ENCODE measurements around the gene MIB2.

- TF ChIP-seq CTCF (IDR thresholded peaks at IDR 0.05) (no peak), POLR2A (IDR thresholded peaks at IDR 0.05; ENCODE audit: low read depth) (no peak), EP300 (IDR thresholded peaks at IDR 0.05) (no peak), POLR2AphosphoS5 (IDR thresholded peaks at IDR 0.05) (no peak)
These were observed 31.8 kb upstream of the MIB2 start for GRCh38 chr1:1583347-1584010.
